Ascending aorta (tissue), 2 donors: ENCODE data around the gene NSUN2. TPM values are rescaled to one million over a fixed set of nuclear protein-coding genes. Genes with fewer than 3 reads are reported as not detected.
"Not testable (repeated sequence)": the region's sequence is repeated elsewhere in the genome, so short reads cannot be mapped to it uniquely, and the experiment has no call there.

Experiments used
- DNase-seq, 2 donors: peaks; one replicate each; pipeline ENCODE4 v3.0.0-alpha.2; 2019; ENCODE audit warnings: low spot score in 2 of 2
- H3K27ac ChIP-seq, 2 donors: fragments of 200-600 bp; sonication (generic); one replicate each; pipeline ENCODE4 v1.5.1; 2016 to 2017; ENCODE audit warnings: mild to moderate bottlenecking in 1 of 2
- H3K27me3 ChIP-seq: fragments of 200-600 bp; sonication (generic); one replicate; pipeline ENCODE4 v1.5.1; 2017
- H3K36me3 ChIP-seq, 2 donors: fragments of 200-600 bp; sonication (generic); one replicate each; pipeline ENCODE4 v1.5.1; 2016
- H3K4me1 ChIP-seq, 2 donors: fragments of 200-600 bp; sonication (generic); one replicate each; pipeline ENCODE4 v1.5.1; 2016 to 2017; ENCODE audit warnings: mild to moderate bottlenecking in 1 of 2
- H3K4me3 ChIP-seq, 2 donors: fragments of 200-600 bp; sonication (generic); one replicate each; pipeline ENCODE4 v1.5.1; 2016 to 2017; ENCODE audit warnings: mild to moderate bottlenecking in 1 of 2
- H3K9me3 ChIP-seq, 2 donors: fragments of 200-600 bp; sonication (generic); one replicate each; pipeline ENCODE4 v1.5.1; 2016
- intact Hi-C: fragments of 100-400 bp; cut with DNase I; formaldehyde crosslinking; loops from one replicate; pipeline ENCODE4 v1.15.1; 2023
- total RNA-seq: library from RNA; depleted of rRNA; stranded (reverse); fragments of >200 nt; gene quantifications from one replicate; pipeline ENCODE4 v1.1.0, GENCODE V29; 2016
- TF ChIP-seq, protein P1 (sequence below), 3 experiments: fragments of 200-600 bp in 2 of 3; fragments of 450-650 bp in 1 of 3; sonication (generic) in 2 of 3; IDR thresholded peaks; one replicate each; pipeline ENCODE4 v1.5.1; 2016 to 2019; ENCODE audit warnings: antibody characterized with exemption in 3 of 3, mild to moderate bottlenecking in 1 of 3, moderate library complexity in 1 of 3

NSUN2 gene
- total RNA-seq, 1 donor from 2014 or later = 19.1 TPM

DNA sequence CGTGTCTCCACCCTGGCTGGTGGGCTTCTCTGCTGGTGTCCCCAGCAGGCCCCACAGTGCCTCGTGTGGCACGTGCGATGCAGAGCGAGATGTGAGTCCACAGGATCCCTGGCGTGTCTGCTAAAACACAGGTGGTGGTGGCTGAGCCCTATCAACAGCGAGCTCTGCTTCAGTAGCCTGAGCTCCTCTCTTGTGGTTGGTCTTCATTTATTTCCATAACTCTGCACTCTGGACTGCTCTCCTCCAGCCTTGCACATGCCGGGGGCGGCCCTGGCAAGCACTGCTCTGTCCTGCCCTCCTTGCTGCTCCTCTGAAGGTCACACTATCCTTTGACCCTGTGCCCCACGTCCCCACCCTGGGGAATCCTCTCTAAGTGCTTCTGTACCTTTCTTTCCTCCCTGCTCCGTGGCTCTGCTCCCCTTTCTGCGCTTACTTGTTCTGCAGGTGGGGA is 59.2 kb downstream of the NSUN2 start:
- Histone ChIP-seq H3K27me3 (no peaks in the 10 kb centered on the region), H3K4me1 (peaks cover 4 to 8% of the 10 kb centered on the region in 2 donors), H3K36me3 (no peaks in the 10 kb centered on the region), H3K4me3 (no peak overlapping the region), H3K9me3 (no peaks in the 10 kb centered on the region), H3K27ac (no peak overlapping the region)
- intact Hi-C loops = loop anchor here (10.0 kb wide), 1 partner anchor 999 kb away; no protein-coding TSS in a partner anchor
- TF ChIP-seq, protein P1, sequence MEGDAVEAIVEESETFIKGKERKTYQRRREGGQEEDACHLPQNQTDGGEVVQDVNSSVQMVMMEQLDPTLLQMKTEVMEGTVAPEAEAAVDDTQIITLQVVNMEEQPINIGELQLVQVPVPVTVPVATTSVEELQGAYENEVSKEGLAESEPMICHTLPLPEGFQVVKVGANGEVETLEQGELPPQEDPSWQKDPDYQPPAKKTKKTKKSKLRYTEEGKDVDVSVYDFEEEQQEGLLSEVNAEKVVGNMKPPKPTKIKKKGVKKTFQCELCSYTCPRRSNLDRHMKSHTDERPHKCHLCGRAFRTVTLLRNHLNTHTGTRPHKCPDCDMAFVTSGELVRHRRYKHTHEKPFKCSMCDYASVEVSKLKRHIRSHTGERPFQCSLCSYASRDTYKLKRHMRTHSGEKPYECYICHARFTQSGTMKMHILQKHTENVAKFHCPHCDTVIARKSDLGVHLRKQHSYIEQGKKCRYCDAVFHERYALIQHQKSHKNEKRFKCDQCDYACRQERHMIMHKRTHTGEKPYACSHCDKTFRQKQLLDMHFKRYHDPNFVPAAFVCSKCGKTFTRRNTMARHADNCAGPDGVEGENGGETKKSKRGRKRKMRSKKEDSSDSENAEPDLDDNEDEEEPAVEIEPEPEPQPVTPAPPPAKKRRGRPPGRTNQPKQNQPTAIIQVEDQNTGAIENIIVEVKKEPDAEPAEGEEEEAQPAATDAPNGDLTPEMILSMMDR (IDR thresholded peaks at IDR 0.05) = no peak
- peak in 1 of 2 donors; percentile 47 for DNase-seq

DNA sequence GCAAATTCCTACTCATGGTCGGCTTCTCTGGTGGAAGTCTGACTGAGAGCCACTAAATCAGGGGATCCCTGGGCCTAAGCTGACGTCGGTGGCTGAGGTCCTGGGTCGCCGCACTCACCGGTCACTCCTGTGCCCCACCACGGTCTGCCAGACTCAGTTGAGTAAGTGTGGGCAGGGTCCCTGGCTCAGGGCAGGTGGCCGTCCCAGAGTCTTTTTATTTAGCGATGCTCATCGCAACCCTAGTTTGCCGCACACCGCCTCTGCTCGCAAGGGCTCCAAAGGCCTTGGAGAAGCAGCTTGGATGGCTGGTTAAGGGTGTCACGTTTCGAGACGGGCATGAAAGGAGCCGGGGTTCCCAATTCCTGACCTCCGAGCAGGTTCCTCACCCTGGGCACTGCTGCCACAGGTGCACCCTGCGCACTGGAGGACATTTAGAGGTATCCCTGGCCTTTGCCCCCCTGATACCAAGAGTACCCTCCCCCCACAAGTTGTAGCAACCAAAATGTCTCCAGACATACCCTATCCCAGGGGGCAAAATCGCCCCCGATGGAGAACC is 59.9 kb downstream of the NSUN2 start:
- no peaks in the 10 kb centered on the region for H3K9me3 ChIP-seq
- no peaks in the 10 kb centered on the region for H3K36me3 ChIP-seq
- peaks cover 4 to 6% of the 10 kb centered on the region in 2 donors for H3K4me1 ChIP-seq
- no peak overlapping the region for H3K27ac ChIP-seq
- TF ChIP-seq, protein P1 (IDR thresholded peaks at IDR 0.05) = no peak
- H3K4me3 ChIP-seq = no peak overlapping the region
- intact Hi-C loops = loop anchor here (10.0 kb wide), 1 partner anchor 998 kb away; no protein-coding TSS in a partner anchor
- no peaks in the 10 kb centered on the region for H3K27me3 ChIP-seq
- peak in 1 of 2 donors; percentile 54 for DNase-seq

DNA sequence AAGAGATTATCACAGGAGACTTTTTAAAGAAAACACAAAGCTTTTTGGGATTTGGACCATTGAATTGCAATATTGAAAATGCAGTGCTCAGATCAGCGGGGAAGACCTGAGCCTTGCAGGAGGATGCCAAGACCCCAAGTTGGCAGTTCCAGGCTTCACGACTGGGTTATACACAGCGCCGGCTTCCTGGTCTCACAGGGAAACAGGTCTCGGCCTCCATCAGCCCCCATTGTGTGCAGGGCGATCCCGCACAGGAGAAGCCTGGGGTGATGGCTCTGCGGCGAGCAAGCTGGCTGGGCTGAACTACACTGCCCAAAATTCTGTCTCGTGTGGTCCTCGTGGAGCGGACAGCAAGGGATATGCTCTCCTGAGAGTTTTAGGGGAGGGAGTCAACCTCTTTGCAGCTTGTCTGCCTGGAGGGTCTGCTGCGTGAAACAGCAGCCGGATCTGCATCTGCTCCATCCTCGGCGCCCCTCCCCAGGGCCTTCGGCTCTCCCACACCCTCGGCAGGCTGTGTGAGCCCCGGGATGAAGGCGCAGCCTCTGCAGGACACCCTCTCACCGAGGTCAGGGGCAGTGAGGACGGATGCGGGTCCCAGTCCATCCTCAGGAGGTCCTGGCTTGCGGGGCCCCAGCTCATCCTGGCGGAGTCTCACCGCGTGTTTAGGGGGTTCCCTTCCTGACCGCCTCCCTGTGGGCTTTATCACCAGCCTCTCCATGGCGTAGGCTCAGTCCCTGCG is 60.6 kb downstream of the NSUN2 start:
- Histone ChIP-seq H3K9me3 (no peaks in the 10 kb centered on the region), H3K4me1 (peaks cover 4 to 6% of the 10 kb centered on the region in 2 donors), H3K27ac (no peak overlapping the region), H3K36me3 (no peaks in the 10 kb centered on the region), H3K4me3 (no peak overlapping the region), H3K27me3 (no peaks in the 10 kb centered on the region)
- TF ChIP-seq, protein P1 (IDR thresholded peaks at IDR 0.05) = no peak
- intact Hi-C loops = loop anchor here (10.0 kb wide), 1 partner anchor 997 kb away; no protein-coding TSS in a partner anchor
- peak in 1 of 2 donors; percentile 49 for DNase-seq

DNA sequence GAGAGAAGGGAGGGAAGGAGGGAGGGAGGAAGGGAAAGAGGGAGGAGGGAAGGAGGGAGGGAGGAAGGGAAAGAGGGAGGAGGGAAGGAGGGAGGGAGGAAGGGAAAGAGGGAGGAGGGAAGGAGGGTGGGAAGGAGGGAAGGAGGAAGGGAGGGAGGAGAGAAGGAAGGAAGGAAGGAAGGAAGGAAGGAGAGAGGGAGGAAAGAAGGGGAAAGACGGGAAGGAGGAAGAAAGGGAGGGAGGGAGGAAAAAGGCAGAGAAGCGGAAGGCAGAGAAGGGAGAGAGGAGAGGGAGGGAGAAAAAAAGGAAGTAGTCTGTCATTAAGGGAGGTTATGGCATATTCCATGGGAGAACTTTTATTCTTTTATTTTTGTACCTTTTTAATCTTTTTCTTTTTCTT is 61.2 kb downstream of the NSUN2 start:
- intact Hi-C loops = loop anchor here (10.0 kb wide), 1 partner anchor 997 kb away; no protein-coding TSS in a partner anchor
- H3K4me3 ChIP-seq, H3K4me1 ChIP-seq, DNase-seq, H3K27me3 ChIP-seq, H3K36me3 ChIP-seq, H3K27ac ChIP-seq, H3K9me3 ChIP-seq: not testable (repeated sequence)

DNA sequence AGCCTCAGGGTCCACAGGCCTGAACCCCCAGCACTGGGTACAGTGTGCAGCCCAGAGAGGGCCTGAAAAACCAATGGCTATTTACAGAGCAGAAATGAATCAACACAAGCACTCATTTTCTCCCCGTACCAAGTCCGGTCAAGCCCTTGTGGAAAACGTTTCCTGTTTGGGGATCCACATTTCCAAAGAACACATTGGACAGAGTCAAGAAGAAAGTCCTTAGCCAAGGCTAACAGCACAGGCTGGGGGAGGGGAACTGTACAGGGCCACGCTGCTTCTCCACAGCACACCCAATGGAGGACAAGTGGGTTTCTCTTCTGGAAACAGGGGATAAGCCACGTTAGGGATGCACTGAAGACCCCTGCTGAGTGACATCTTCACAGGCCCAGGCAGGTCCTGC is 62.3 kb downstream of the NSUN2 start:
- no peak overlapping the region for H3K4me3 ChIP-seq
- peaks cover 0 to 6% of the 10 kb centered on the region in 2 donors for H3K4me1 ChIP-seq
- peak in 1 of 2 donors; percentile 57 for DNase-seq
- no peaks in the 10 kb centered on the region for H3K9me3 ChIP-seq
- no peaks in the 10 kb centered on the region for H3K36me3 ChIP-seq
- H3K27me3 ChIP-seq = no peaks in the 10 kb centered on the region
- TF ChIP-seq, protein P1 (IDR thresholded peaks at IDR 0.05) = no peak
- peak overlapping the region in 1 of 2 donors; percentile 34 for H3K27ac ChIP-seq
- intact Hi-C loops = loop anchor here (10.0 kb wide), 1 partner anchor 996 kb away; no protein-coding TSS in a partner anchor

DNA sequence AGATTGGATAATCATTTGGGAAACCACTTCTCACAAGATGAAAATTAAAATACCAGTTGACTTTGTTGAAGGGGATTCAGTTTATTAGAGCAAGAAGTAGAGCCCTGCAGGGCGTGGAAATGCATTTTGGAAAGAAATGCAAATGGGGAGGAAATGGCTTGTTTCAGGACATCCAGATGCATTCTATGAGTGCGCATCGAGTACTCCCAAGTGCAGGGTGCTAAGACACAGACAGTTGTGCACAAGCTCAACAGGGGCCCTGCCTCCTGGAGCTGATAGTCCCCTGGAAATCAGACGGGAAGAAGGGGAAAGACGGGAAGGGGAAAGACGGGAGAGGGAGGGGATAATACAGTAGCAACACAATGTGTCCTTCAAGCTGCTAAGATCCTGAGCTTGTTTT is 64.0 kb downstream of the NSUN2 start:
- no peaks in the 10 kb centered on the region for H3K27me3 ChIP-seq
- H3K36me3 ChIP-seq = no peaks in the 10 kb centered on the region
- no peak overlapping the region for H3K27ac ChIP-seq
- peak in 1 of 2 donors; percentile 27 for DNase-seq
- intact Hi-C loops = no loop called here
- no peaks in the 10 kb centered on the region for H3K9me3 ChIP-seq
- H3K4me3 ChIP-seq = no peak overlapping the region
- TF ChIP-seq, protein P1 (IDR thresholded peaks at IDR 0.05) = no peak
- peaks cover 0 to 6% of the 10 kb centered on the region in 2 donors for H3K4me1 ChIP-seq
